ENCODE data around the gene LMBR1. TPM values are rescaled to one million over a fixed set of nuclear protein-coding genes. Genes with fewer than 3 reads are reported as not detected.

The LMBR1 gene
- total and polyA plus RNA-seq, 2 of the 4 experiments (the other 2 are of a cell fraction): 11.9 to 19.9 TPM

DNA sequence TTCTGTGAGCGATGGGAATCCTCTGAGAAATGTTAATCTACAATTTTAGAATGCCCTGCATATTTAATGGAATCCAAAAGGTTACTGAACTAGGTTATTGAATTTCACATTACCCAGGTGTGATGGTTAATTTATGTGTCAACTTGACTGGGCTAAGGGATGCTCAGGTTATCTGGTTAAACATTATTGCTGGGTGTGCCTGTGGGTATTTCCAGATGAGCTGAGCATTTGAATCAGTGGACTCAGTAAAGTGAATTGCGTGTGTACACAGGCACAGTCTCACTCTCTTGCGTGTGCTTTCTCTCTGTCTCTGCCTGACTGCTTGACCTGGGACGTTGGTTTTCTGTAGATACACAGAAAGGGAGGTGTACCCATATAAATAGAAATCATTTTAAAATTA, 230.7 kb downstream of the LMBR1 start:
- in situ Hi-C loops (cut with MboI; ENCODE audit: low sequenced_read_pairs): no loop called here

More for the DNA sequence above, 230.7 kb downstream of the LMBR1 start:
- no peaks in the 10 kb centered on the region for H4K20me1 ChIP-seq (ENCODE audit: insufficient read depth, low read length)
- H4K8ac ChIP-seq (ENCODE audit: low read depth in 2 of 2, low read length in 2 of 2): no peak overlapping the region
- WGBS, 2 experiments (ENCODE audit: extremely low coverage in 2 of 2, insufficient read length in 1 of 2): no CpG with 5 or more reads among the region's 4 CpGs
- intact Hi-C loops (cut with micrococcal nuclease): no loop called here
- H3K56ac ChIP-seq (ENCODE audit: extremely low read depth, insufficient read depth, low read length): no peak overlapping the region
- no peaks in the 10 kb centered on the region for H3K27me3 ChIP-seq (ENCODE audit: control insufficient read depth, insufficient read depth, low read length)
- no peak overlapping the region for H4K5ac ChIP-seq (ENCODE audit: low read depth, low read length)
- H3K4me3 ChIP-seq (ENCODE audit: insufficient read depth, low read depth, low read length): no peak overlapping the region
- no peak overlapping the region for H2AK9ac ChIP-seq (replicated peaks; ENCODE audit: low read depth, low read length, poor library complexity)
- H3K4me2 ChIP-seq (ENCODE audit: low read depth, low read length): no peak overlapping the region
- ATAC-seq (ENCODE audit: low read depth) (no peak), DNase-seq (no peak)
- no peaks in the 10 kb centered on the region for H3K36me3 ChIP-seq (ENCODE audit: control insufficient read depth, insufficient read depth, low read length)
- CTCF ChIA-PET: no interaction called here
- TF ChIP-seq MAZ (IDR thresholded peaks at IDR 0.05; ENCODE audit: borderline replicate concordance, low read depth, low read length) (no peak), NFE2L2 (IDR thresholded peaks at IDR 0.05; ENCODE audit: low read depth, low read length) (no peak), SMC3 (IDR thresholded peaks at IDR 0.05; ENCODE audit: low read depth, low read length) (no peak), CHD1 (IDR thresholded peaks at IDR 0.05; ENCODE audit: low read depth, low read length) (no peak), FOS (IDR thresholded peaks at IDR 0.05; ENCODE audit: low read depth, low read length) (no peak), POLR2A (IDR thresholded peaks at IDR 0.05; ENCODE audit: low read depth, low read length) (no peak), RFX5 (IDR thresholded peaks at IDR 0.05; ENCODE audit: low read depth, low read length) (no peak), RCOR1 (IDR thresholded peaks at IDR 0.05; ENCODE audit: insufficient replicate concordance, low read length) (no peak)
- TF ChIP-seq, protein P1, sequence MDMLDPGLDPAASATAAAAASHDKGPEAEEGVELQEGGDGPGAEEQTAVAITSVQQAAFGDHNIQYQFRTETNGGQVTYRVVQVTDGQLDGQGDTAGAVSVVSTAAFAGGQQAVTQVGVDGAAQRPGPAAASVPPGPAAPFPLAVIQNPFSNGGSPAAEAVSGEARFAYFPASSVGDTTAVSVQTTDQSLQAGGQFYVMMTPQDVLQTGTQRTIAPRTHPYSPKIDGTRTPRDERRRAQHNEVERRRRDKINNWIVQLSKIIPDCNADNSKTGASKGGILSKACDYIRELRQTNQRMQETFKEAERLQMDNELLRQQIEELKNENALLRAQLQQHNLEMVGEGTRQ (IDR thresholded peaks at IDR 0.05; ENCODE audit: low read depth, low read length): no peak
- H3K79me1 ChIP-seq (ENCODE audit: low read depth in 1 of 2, low read length in 2 of 2): no peaks in the 10 kb centered on the region
- POLR2A ChIA-PET (ENCODE audit: unreplicated experiment): no interaction called here
- dilution Hi-C loops (cut with HindIII; ENCODE audit: low sequenced_read_pairs, unreplicated experiment): no loop called here
- H3K14ac ChIP-seq (replicated peaks; ENCODE audit: low read depth, low read length): no peak overlapping the region
- no peaks in the 10 kb centered on the region for H3K9me3 ChIP-seq (ENCODE audit: control insufficient read depth, insufficient read depth, low read length)
- H2BK20ac ChIP-seq (ENCODE audit: low read depth, low read length): no peak overlapping the region
- H4K91ac ChIP-seq (ENCODE audit: insufficient read depth, low read depth, low read length): no peak overlapping the region
- no peak overlapping the region for H3K9ac ChIP-seq (ENCODE audit: low read depth, low read length)
- 0 out of 2 replicates have a peak, but pooled peaks cover 1% of the 10 kb centered on the region for H3K4me1 ChIP-seq (ENCODE audit: control insufficient read depth, insufficient read depth, low read length)
- no peak overlapping the region for H3K18ac ChIP-seq (ENCODE audit: low read depth, low read length)
- no peak overlapping the region for H2BK15ac ChIP-seq (ENCODE audit: low read depth, low read length)
- H2BK5ac ChIP-seq (ENCODE audit: low read depth, low read length, poor library complexity, severe bottlenecking): no peak overlapping the region
- no peaks in the 10 kb centered on the region for H3K9me1 ChIP-seq (ENCODE audit: insufficient read depth, low read length)
- BruUV-seq (replicated peaks): no TSS peak
- H3K27ac ChIP-seq (ENCODE audit: insufficient read depth, low read length): no peak overlapping the region
- no peak overlapping the region for H3K23ac ChIP-seq (ENCODE audit: low read depth, low read length)
- no peak overlapping the region for H3K4ac ChIP-seq (ENCODE audit: low read depth, low read length)
- no peak overlapping the region for H2AK5ac ChIP-seq (ENCODE audit: low read depth, low read length)
- no peak overlapping the region for H2BK120ac ChIP-seq (ENCODE audit: low read depth, low read length)
- no peak overlapping the region for H2AFZ ChIP-seq (replicated peaks; ENCODE audit: low read length, poor library complexity)

All from IMR-90 (cell line).